Mesenchymal stem cell (in vitro differentiated cells and primary cell): ENCODE measurements around the gene B3GLCT.

Experiments
- DNase-seq: peaks from one replicate; pipeline ENCODE4 v3.0.0-alpha.2; 2013
- H2AFZ ChIP-seq: one replicate; pipeline ENCODE4 v1.6.1; 2013; ENCODE audit warnings: low read depth, mild to moderate bottlenecking, control low read depth, inconsistent platforms, low read length, moderate library complexity
- H2AK5ac ChIP-seq: 2 replicates; pipeline ENCODE4 v1.6.1; 2013; ENCODE audit warnings: low read length, moderate library complexity, mild to moderate bottlenecking, inconsistent platforms; ENCODE audit not compliant: severe bottlenecking
- H2BK120ac ChIP-seq: one replicate; pipeline ENCODE4 v1.6.1; 2013; ENCODE audit warnings: low read depth, mild to moderate bottlenecking, inconsistent platforms, low read length, moderate library complexity
- H2BK12ac ChIP-seq, 2 experiments: one replicate each; pipeline ENCODE4 v1.6.1; 2013; ENCODE audit warnings: inconsistent platforms in 2 of 2, low read length in 2 of 2, mild to moderate bottlenecking in 2 of 2, moderate library complexity in 2 of 2, control low read depth in 1 of 2
- H2BK15ac ChIP-seq: one replicate; pipeline ENCODE4 v1.6.1; 2013; ENCODE audit warnings: mild to moderate bottlenecking, low read depth, inconsistent platforms; ENCODE audit not compliant: poor library complexity, severe bottlenecking
- H2BK5ac ChIP-seq: 2 replicates; pipeline ENCODE4 v1.6.1; 2013; ENCODE audit warnings: low read depth, mild to moderate bottlenecking, low read length, control low read depth, inconsistent platforms; ENCODE audit not compliant: poor library complexity, severe bottlenecking
- H3K14ac ChIP-seq, 2 experiments: one replicate each; pipeline ENCODE4 v1.6.1; 2013; ENCODE audit warnings: inconsistent platforms in 2 of 2, low read length in 2 of 2, control low read depth in 1 of 2, mild to moderate bottlenecking in 1 of 2, moderate library complexity in 1 of 2
- H3K18ac ChIP-seq, 2 experiments: one replicate each; pipeline ENCODE4 v1.6.1; 2013; ENCODE audit warnings: inconsistent platforms in 2 of 2, low read length in 2 of 2, control low read depth in 1 of 2, low read depth in 1 of 2, mild to moderate bottlenecking in 1 of 2
- H3K23ac ChIP-seq, 2 experiments: one replicate each; pipeline ENCODE4 v1.6.1; 2013; ENCODE audit warnings: inconsistent platforms in 2 of 2, low read length in 2 of 2, mild to moderate bottlenecking in 2 of 2, moderate library complexity in 2 of 2, control low read depth in 1 of 2
- H3K27ac ChIP-seq: 2 replicates; pipeline ENCODE4 v1.5.1; 2013; ENCODE audit warnings: mild to moderate bottlenecking, moderate library complexity, low read length, control low read depth, inconsistent platforms; ENCODE audit not compliant: poor library complexity, severe bottlenecking
- H3K27me3 ChIP-seq, 2 experiments: 2 replicates each; pipeline versions ENCODE4 v1.6.1 to v1.7.0; 2013; ENCODE audit warnings: low read length in 2 of 2, mild to moderate bottlenecking in 2 of 2, moderate library complexity in 2 of 2, control low read depth in 1 of 2, inconsistent platforms in 1 of 2; ENCODE audit not compliant: control insufficient read depth in 1 of 2, insufficient read depth in 1 of 2
- H3K36me3 ChIP-seq, 2 experiments: 2 replicates each; pipeline versions ENCODE4 v1.6.1 to v1.7.0; 2013; ENCODE audit warnings: low read length in 2 of 2, control low read depth in 1 of 2, inconsistent platforms in 1 of 2, low read depth in 1 of 2, mild to moderate bottlenecking in 1 of 2; ENCODE audit not compliant: insufficient read depth in 2 of 2, control insufficient read depth in 1 of 2
- H3K4ac ChIP-seq, 2 experiments: one replicate each; pipeline ENCODE4 v1.6.1; 2013; ENCODE audit warnings: inconsistent platforms in 2 of 2, low read length in 2 of 2, mild to moderate bottlenecking in 2 of 2, moderate library complexity in 2 of 2, control low read depth in 1 of 2, low read depth in 1 of 2
- H3K4me1 ChIP-seq: 2 replicates; pipeline ENCODE4 v1.6.1; 2013; ENCODE audit warnings: low read depth, low read length, control low read depth; ENCODE audit not compliant: control insufficient read depth, insufficient read depth
- H3K4me2 ChIP-seq: 2 replicates; pipeline ENCODE4 v1.6.1; 2013; ENCODE audit warnings: low read length, mild to moderate bottlenecking, inconsistent platforms; ENCODE audit not compliant: poor library complexity, severe bottlenecking
- H3K4me3 ChIP-seq, 2 experiments: 2 replicates each; pipeline versions ENCODE4 v1.5.1 to v1.7.0; 2013; ENCODE audit warnings: low read length in 2 of 2, mild to moderate bottlenecking in 2 of 2, control low read depth in 1 of 2, low read depth in 1 of 2; ENCODE audit not compliant: insufficient read depth in 1 of 2
- H3K79me1 ChIP-seq: replicated peaks from 2 replicates; pipeline ENCODE4 v1.6.1; 2013; ENCODE audit warnings: mild to moderate bottlenecking, control low read depth, low read length, inconsistent platforms; ENCODE audit not compliant: poor library complexity, severe bottlenecking
- H3K9ac ChIP-seq: 2 replicates; pipeline ENCODE4 v1.7.0; 2013; ENCODE audit warnings: mild to moderate bottlenecking, low read length, moderate library complexity
- H3K9me3 ChIP-seq: 2 replicates; pipeline ENCODE4 v1.7.0; 2013; ENCODE audit warnings: mild to moderate bottlenecking, low read length; ENCODE audit not compliant: control insufficient read depth
- H4K8ac ChIP-seq: one replicate; pipeline ENCODE4 v1.6.1; 2013; ENCODE audit warnings: inconsistent platforms, mild to moderate bottlenecking, low read length, moderate library complexity
- H4K91ac ChIP-seq: one replicate; pipeline ENCODE4 v1.6.1; 2013; ENCODE audit warnings: mild to moderate bottlenecking, low read length, inconsistent platforms
- WGBS: methylation state at CpG from one replicate; pipeline ENCODE4 v1.1.7; 2013; ENCODE audit warnings: mixed read lengths; 5-methylcytosine and 5-hydroxymethylcytosine counted together

Gene B3GLCT

DNA sequence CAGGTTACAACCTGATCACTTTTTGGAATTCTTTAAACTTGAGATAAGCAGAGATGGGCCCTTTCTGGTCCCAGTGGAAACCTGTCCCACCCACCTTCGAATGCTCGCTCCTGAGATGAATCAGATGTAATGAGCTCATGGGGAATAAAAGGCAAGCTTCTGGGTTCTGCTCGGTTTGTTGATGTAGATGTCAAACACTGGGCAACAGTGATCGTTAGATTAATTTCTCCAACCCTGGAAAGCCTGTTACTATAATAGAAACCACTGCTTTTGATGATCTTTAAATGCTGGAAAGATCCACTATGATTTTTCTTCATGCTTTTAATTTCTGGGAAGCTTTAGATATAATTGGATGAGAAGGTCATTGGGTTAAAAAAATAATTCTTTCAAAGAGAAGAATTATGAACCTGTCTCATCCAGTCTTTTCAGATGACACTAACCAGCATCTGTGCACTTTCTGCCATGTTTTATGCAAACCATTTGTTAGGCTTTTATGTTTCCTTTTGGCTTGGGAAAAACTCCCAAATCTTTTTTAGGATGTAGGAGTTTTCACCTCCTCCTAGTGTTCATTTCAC is 49.3 kb downstream of the B3GLCT start:
- Histone ChIP-seq H2BK12ac (no peak overlapping the region), H3K79me1 (no peaks in the 10 kb centered on the region), H4K8ac (no peak overlapping the region), H2AK5ac (no peak overlapping the region), H3K9ac (no peak overlapping the region), H4K91ac (no peak overlapping the region), H3K4me1 (no peaks in the 10 kb centered on the region), H3K27ac (no peak overlapping the region), H2AFZ (no peak overlapping the region), H2BK5ac (no peak overlapping the region), H3K14ac (no peak overlapping the region), H3K9me3 (no peaks in the 10 kb centered on the region), H3K23ac (no peak overlapping the region), H3K18ac (no peak overlapping the region), H3K4me2 (no peak overlapping the region), H3K4ac (no peak overlapping the region), H3K36me3 (peaks cover 6 to 12% of the 10 kb centered on the region in 2 experiments), H2BK15ac (no peak overlapping the region), H3K27me3 (no peaks in the 10 kb centered on the region), H3K4me3 (no peak overlapping the region), H2BK120ac (no peak overlapping the region)
- WGBS = 97% methylated on average over 4 of the region's 4 CpGs
- DNase-seq = no peak

- Histone ChIP-seq H3K27me3 (no peaks in the 10 kb centered on the region), H3K4me1 (no peaks in the 10 kb centered on the region), H3K14ac (no peak overlapping the region), H3K23ac (no peak overlapping the region), H2BK12ac (no peak overlapping the region), H3K18ac (no peak overlapping the region), H3K9me3 (no peaks in the 10 kb centered on the region), H3K4me3 (no peak overlapping the region), H3K4me2 (no peak overlapping the region), H3K9ac (no peak overlapping the region), H3K36me3 (peaks cover 6 to 12% of the 10 kb centered on the region in 2 experiments), H2AFZ (no peak overlapping the region), H3K4ac (no peak overlapping the region), H3K79me1 (no peaks in the 10 kb centered on the region), H4K91ac (no peak overlapping the region), H3K27ac (no peak overlapping the region), H4K8ac (no peak overlapping the region), H2AK5ac (no peak overlapping the region), H2BK5ac (no peak overlapping the region), H2BK120ac (no peak overlapping the region), H2BK15ac (no peak overlapping the region)
- no peak for DNase-seq
- 89% methylated on average over 7 of the region's 7 CpGs for WGBS
These were observed 50.7 kb downstream of the B3GLCT start for GRCh38 chr13:31250435-31250834.

DNA sequence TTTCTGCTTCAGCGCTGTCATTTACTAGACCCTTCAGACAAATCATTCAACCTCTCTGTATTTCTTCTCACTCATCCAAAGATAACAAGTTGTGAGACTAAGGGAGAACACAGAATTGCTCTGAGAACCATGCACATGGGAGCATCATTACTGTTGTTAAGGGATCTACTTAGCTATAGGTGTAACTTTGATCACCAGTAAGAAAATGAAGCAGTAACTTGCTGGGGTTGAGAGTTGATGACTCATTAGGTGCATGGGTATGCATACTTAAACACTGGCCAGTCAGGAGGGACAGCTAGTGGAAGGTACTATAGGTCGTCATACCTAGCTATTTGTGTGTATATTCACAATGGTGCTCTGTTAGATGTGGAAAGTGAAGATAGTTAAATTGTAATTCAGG is 61.5 kb downstream of the B3GLCT start:
- Histone ChIP-seq H3K18ac (no peak overlapping the region), H3K23ac (no peak overlapping the region), H3K9ac (no peak overlapping the region), H4K91ac (no peak overlapping the region), H3K14ac (no peak overlapping the region), H2BK12ac (no peak overlapping the region), H3K36me3 (peaks cover 0 to 13% of the 10 kb centered on the region in 2 experiments), H3K79me1 (no peaks in the 10 kb centered on the region), H3K4ac (no peak overlapping the region), H2BK120ac (no peak overlapping the region), H3K9me3 (peaks cover 28% of the 10 kb centered on the region), H2AFZ (no peak overlapping the region), H3K4me1 (peaks cover 1% of the 10 kb centered on the region), H2BK5ac (no peak overlapping the region), H3K4me3 (no peak overlapping the region), H4K8ac (no peak overlapping the region), H3K27me3 (no peaks in the 10 kb centered on the region), H3K4me2 (no peak overlapping the region), H2AK5ac (no peak overlapping the region), H2BK15ac (no peak overlapping the region), H3K27ac (no peak overlapping the region)
- WGBS = 96% methylated on average over 1 of the region's 2 CpGs
- no peak for DNase-seq

DNA sequence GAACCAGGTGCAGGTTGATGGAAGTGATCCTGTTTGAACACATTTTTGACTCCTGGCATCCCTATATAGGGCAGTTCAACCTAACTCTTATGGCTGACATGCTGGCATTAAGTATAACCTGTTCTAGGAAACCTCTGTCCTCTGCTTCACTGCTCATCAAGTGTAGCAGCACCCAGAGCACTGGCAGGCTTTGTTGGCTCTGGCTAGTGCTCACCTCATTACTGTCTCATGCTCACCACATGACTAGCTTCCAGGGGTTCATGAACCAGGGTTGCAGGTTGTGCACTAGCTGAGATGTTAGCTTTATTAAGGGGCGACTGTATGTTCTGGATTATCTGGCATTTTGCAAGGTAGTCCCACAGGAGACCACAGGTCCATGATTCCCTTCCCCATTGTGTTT is 63.6 kb downstream of the B3GLCT start:
- Histone ChIP-seq H2BK5ac (no peak overlapping the region), H3K4me2 (no peak overlapping the region), H3K27ac (no peak overlapping the region), H2BK15ac (no peak overlapping the region), H2BK12ac (no peak overlapping the region), H3K4ac (no peak overlapping the region), H3K4me3 (no peak overlapping the region), H3K27me3 (no peaks in the 10 kb centered on the region), H4K8ac (no peak overlapping the region), H3K9me3 (peaks cover 13% of the 10 kb centered on the region), H4K91ac (no peak overlapping the region), H3K23ac (no peak overlapping the region), H3K36me3 (peaks cover 0 to 13% of the 10 kb centered on the region in 2 experiments), H3K79me1 (no peaks in the 10 kb centered on the region), H2AFZ (no peak overlapping the region), H3K9ac (no peak overlapping the region), H3K4me1 (peaks cover 1% of the 10 kb centered on the region), H2BK120ac (no peak overlapping the region), H3K14ac (no peak overlapping the region), H2AK5ac (no peak overlapping the region), H3K18ac (no peak overlapping the region)
- DNase-seq = no peak
- 100% methylated on average over 1 of the region's 1 CpG for WGBS
